GM23338 (cell line): ENCODE measurements around the gene RXRA. TPM values are rescaled to one million over a fixed set of nuclear protein-coding genes. Genes with fewer than 3 reads are reported as not detected.

Source experiments
- ATAC-seq: fragments of 200-7000 bp; cut with Tn5 transposase; 3 replicates; pipeline ENCODE4 v1.9.1; 2020
- DNase-seq: peaks from one replicate; pipeline ENCODE4 v3.0.0-alpha.2; 2015; ENCODE audit warnings: low spot score
- H2AFZ ChIP-seq: fragments of 200-600 bp; sonication (generic); 2 replicates; pipeline ENCODE4 v1.8.0; 2016; ENCODE audit warnings: antibody characterized with exemption, mild to moderate bottlenecking, moderate library complexity
- H3F3A ChIP-seq: fragments of 200-600 bp; sonication (generic); replicated peaks from 2 replicates; pipeline ENCODE4 v1.8.0; 2017; ENCODE audit warnings: antibody characterized with exemption, mixed run types, low read depth
- H3K27ac ChIP-seq: fragments of 200-600 bp; sonication (generic); 2 replicates; pipeline ENCODE4 v1.6.1; 2016; ENCODE audit warnings: low read depth
- H3K27me3 ChIP-seq: fragments of 200-600 bp; sonication (generic); 2 replicates; pipeline ENCODE4 v1.8.0; 2016; ENCODE audit warnings: mild to moderate bottlenecking, mixed run types, moderate library complexity; ENCODE audit not compliant: insufficient read depth
- H3K36me3 ChIP-seq: fragments of 200-600 bp; sonication (generic); 2 replicates; pipeline ENCODE4 v1.8.0; 2016; ENCODE audit warnings: mild to moderate bottlenecking; ENCODE audit not compliant: insufficient read depth
- H3K4me1 ChIP-seq: fragments of 200-600 bp; sonication (generic); 2 replicates; pipeline ENCODE4 v1.8.0; 2016; ENCODE audit warnings: mild to moderate bottlenecking, moderate library complexity; ENCODE audit not compliant: insufficient read depth
- H3K4me2 ChIP-seq: fragments of 200-600 bp; sonication (generic); 2 replicates; pipeline ENCODE4 v1.7.1; 2017; ENCODE audit warnings: mixed run types
- H3K4me3 ChIP-seq: fragments of 200-600 bp; sonication (generic); 2 replicates; pipeline ENCODE4 v1.6.1; 2016; ENCODE audit warnings: mixed run types
- H3K79me2 ChIP-seq: fragments of 200-600 bp; sonication (generic); replicated peaks from 2 replicates; pipeline ENCODE4 v1.8.0; 2017; ENCODE audit warnings: mild to moderate bottlenecking; ENCODE audit not compliant: insufficient read depth
- H3K9me2 ChIP-seq: fragments of 200-600 bp; sonication (generic); 2 replicates; pipeline ENCODE4 v1.8.0; 2017; ENCODE audit not compliant: insufficient read depth
- H4K20me1 ChIP-seq: fragments of 200-600 bp; sonication (generic); replicated peaks from 2 replicates; pipeline ENCODE4 v1.8.0; 2017; ENCODE audit warnings: mild to moderate bottlenecking; ENCODE audit not compliant: insufficient read depth
- H3K27ac Mint-ChIP-seq: 2 replicates; pipeline ENCODE4 v1.8.0; 2020; ENCODE audit warnings: inconsistent platforms, mild to moderate bottlenecking, moderate library complexity, mixed read lengths
- H3K27me3 Mint-ChIP-seq: 3 replicates; pipeline ENCODE4 v1.8.0; 2022; ENCODE audit warnings: low read depth, mild to moderate bottlenecking, moderate library complexity, mixed read lengths, inconsistent platforms; ENCODE audit not compliant: insufficient read depth, poor library complexity
- H3K36me3 Mint-ChIP-seq: 3 replicates; pipeline ENCODE4 v1.8.0; 2021; ENCODE audit warnings: low read depth, mild to moderate bottlenecking, inconsistent platforms, moderate library complexity, mixed read lengths
- H3K4me1 Mint-ChIP-seq: 3 replicates; pipeline ENCODE4 v1.8.0; 2020; ENCODE audit warnings: mild to moderate bottlenecking, inconsistent platforms, mixed read lengths
- H3K4me3 Mint-ChIP-seq: 3 replicates; pipeline ENCODE4 v1.8.0; 2021; ENCODE audit warnings: moderate library complexity, mild to moderate bottlenecking, inconsistent platforms, mixed read lengths
- H3K9me3 Mint-ChIP-seq: 3 replicates; pipeline ENCODE4 v1.8.0; 2020; ENCODE audit warnings: moderate library complexity, mild to moderate bottlenecking, inconsistent platforms, mixed read lengths
- CREB1 ChIP-seq: fragments of 250-450 bp; sonication (Bioruptor Pico); IDR thresholded peaks from 2 replicates; pipeline ENCODE4 v1.5.0; 2020; ENCODE audit warnings: low read depth, mild to moderate bottlenecking, moderate library complexity
- EZH2 ChIP-seq: fragments of 200-600 bp; sonication (generic); IDR thresholded peaks from one replicate; pipeline ENCODE4 v1.8.0; 2017; ENCODE audit warnings: antibody characterized with exemption, mild to moderate bottlenecking, low read depth; ENCODE audit not compliant: unreplicated experiment
- EZH2phosphoT487 ChIP-seq: fragments of 200-600 bp; sonication (generic); IDR thresholded peaks from one replicate; pipeline ENCODE4 v1.8.1; 2018; ENCODE audit warnings: antibody characterized with exemption; ENCODE audit not compliant: unreplicated experiment
- JUNB ChIP-seq: IDR thresholded peaks from one replicate; pipeline ENCODE4 v1.6.1; 2016; ENCODE audit warnings: antibody characterized with exemption; ENCODE audit not compliant: unreplicated experiment
- NANOG ChIP-seq: IDR thresholded peaks from 2 replicates; pipeline ENCODE4 v1.6.1; 2016; ENCODE audit warnings: antibody characterized with exemption, borderline replicate concordance
- STAT1 ChIP-seq: IDR thresholded peaks from one replicate; pipeline ENCODE4 v1.6.1; 2016; ENCODE audit warnings: antibody characterized with exemption; ENCODE audit not compliant: unreplicated experiment
- ZNF114 ChIP-seq: fragments of 250-450 bp; sonication (Bioruptor Pico); IDR thresholded peaks from 2 replicates; pipeline ENCODE4 v1.5.0; 2020; ENCODE audit warnings: mild to moderate bottlenecking, moderate library complexity
- polyA plus RNA-seq: library from polyadenylated mRNA; unstranded; fragments of >200 nt; fragmentation: Nextera tagmentation; extraction: Ambion mirVana; gene quantifications from 2 replicates; pipeline ENCODE4 v1.2.1, GENCODE V29; 2016
- total RNA-seq: library from RNA; depleted of rRNA; stranded (reverse); fragments of >200 nt; shearing (Covaris generic); gene quantifications from 2 replicates; pipeline ENCODE4 v1.2.3, GENCODE V29; 2014
- TF ChIP-seq, protein P1 (sequence below): IDR thresholded peaks from one replicate; pipeline ENCODE4 v1.6.1; 2018; ENCODE audit warnings: antibody characterized with exemption; ENCODE audit not compliant: unreplicated experiment
- TF ChIP-seq, protein P2 (sequence below): fragments of 250-450 bp; sonication (Bioruptor Pico); IDR thresholded peaks from 2 replicates; pipeline ENCODE4 v1.5.0; 2020; ENCODE audit warnings: mild to moderate bottlenecking, moderate library complexity

The RXRA gene
- total and polyA plus RNA-seq, 2 experiments from 2014 or later = 4.9 to 17.9 TPM

DNA sequence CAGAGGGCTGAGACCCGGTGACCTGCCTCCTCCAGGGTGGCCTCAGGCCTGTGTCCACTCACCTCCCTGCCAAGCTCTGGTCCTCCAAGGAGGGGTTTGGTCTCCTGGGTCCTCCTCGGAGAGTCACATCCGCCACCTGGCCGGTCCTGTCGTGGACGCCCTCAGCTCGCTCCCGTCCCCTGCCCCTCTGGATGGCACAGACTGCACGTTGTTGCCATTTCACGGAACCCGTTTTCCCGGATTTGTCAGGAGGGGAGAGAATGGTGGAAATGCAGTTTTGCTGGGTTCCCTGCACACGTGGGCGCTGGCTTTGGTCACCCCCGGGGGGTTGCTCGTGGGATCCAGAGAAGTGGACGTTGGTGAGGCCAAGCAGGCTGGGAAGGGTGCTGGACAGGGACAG, 62.7 kb downstream of the RXRA start (continued):
- TF ChIP-seq, protein P1, sequence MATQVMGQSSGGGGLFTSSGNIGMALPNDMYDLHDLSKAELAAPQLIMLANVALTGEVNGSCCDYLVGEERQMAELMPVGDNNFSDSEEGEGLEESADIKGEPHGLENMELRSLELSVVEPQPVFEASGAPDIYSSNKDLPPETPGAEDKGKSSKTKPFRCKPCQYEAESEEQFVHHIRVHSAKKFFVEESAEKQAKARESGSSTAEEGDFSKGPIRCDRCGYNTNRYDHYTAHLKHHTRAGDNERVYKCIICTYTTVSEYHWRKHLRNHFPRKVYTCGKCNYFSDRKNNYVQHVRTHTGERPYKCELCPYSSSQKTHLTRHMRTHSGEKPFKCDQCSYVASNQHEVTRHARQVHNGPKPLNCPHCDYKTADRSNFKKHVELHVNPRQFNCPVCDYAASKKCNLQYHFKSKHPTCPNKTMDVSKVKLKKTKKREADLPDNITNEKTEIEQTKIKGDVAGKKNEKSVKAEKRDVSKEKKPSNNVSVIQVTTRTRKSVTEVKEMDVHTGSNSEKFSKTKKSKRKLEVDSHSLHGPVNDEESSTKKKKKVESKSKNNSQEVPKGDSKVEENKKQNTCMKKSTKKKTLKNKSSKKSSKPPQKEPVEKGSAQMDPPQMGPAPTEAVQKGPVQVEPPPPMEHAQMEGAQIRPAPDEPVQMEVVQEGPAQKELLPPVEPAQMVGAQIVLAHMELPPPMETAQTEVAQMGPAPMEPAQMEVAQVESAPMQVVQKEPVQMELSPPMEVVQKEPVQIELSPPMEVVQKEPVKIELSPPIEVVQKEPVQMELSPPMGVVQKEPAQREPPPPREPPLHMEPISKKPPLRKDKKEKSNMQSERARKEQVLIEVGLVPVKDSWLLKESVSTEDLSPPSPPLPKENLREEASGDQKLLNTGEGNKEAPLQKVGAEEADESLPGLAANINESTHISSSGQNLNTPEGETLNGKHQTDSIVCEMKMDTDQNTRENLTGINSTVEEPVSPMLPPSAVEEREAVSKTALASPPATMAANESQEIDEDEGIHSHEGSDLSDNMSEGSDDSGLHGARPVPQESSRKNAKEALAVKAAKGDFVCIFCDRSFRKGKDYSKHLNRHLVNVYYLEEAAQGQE = no peak

DNA sequence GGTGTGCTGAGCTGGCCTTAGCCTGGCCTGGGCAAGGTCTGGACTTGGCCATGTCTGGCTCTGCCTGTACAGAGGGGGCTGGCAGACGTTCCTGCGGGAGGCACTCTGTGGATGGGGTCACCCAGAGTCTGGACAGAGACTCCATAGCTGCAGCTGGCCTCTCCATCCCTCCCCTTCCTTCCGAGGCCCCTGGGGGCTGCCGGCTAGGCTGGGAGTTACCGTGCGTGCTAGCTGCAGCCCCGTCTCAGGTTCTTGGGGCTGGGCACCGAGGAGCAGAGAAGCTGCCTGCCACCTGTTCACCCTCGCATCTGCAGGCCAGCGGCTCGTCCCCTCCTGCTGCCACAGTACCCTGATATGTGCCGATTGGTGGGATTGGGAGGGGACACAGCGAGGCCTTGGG, 63.4 kb downstream of the RXRA start:
- Mint-ChIP-seq H3K27ac (0 out of 2 replicates have a peak overlapping the region, but pooled peaks have one; percentile 44), H3K9me3 (peaks cover 4% of the 10 kb centered on the region; the same call in 2 of the 3 replicates), H3K4me1 (no peaks in the 10 kb centered on the region), H3K27me3 (peaks cover 3% of the 10 kb centered on the region), H3K36me3 (no peaks in the 10 kb centered on the region), H3K4me3 (no peak overlapping the region)
- no peak overlapping the region for H3K4me2 ChIP-seq
- H3K79me2 ChIP-seq = peaks cover 44% of the 10 kb centered on the region
- H3K36me3 ChIP-seq = no peaks in the 10 kb centered on the region
- H3K4me1 ChIP-seq = no peaks in the 10 kb centered on the region
- H3K9me2 ChIP-seq = no peaks in the 10 kb centered on the region
- H2AFZ ChIP-seq = no peak overlapping the region
- H4K20me1 ChIP-seq = peaks cover 6% of the 10 kb centered on the region; the same call in 1 of the 2 replicates
- no peaks in the 10 kb centered on the region for H3F3A ChIP-seq
- H3K27me3 ChIP-seq = no peaks in the 10 kb centered on the region
- no peak overlapping the region for H3K4me3 ChIP-seq
- DNase-seq (no peak), ATAC-seq (no peak)
- TF ChIP-seq JUNB = no peak
- TF ChIP-seq CREB1 = no peak
- TF ChIP-seq, protein P2, sequence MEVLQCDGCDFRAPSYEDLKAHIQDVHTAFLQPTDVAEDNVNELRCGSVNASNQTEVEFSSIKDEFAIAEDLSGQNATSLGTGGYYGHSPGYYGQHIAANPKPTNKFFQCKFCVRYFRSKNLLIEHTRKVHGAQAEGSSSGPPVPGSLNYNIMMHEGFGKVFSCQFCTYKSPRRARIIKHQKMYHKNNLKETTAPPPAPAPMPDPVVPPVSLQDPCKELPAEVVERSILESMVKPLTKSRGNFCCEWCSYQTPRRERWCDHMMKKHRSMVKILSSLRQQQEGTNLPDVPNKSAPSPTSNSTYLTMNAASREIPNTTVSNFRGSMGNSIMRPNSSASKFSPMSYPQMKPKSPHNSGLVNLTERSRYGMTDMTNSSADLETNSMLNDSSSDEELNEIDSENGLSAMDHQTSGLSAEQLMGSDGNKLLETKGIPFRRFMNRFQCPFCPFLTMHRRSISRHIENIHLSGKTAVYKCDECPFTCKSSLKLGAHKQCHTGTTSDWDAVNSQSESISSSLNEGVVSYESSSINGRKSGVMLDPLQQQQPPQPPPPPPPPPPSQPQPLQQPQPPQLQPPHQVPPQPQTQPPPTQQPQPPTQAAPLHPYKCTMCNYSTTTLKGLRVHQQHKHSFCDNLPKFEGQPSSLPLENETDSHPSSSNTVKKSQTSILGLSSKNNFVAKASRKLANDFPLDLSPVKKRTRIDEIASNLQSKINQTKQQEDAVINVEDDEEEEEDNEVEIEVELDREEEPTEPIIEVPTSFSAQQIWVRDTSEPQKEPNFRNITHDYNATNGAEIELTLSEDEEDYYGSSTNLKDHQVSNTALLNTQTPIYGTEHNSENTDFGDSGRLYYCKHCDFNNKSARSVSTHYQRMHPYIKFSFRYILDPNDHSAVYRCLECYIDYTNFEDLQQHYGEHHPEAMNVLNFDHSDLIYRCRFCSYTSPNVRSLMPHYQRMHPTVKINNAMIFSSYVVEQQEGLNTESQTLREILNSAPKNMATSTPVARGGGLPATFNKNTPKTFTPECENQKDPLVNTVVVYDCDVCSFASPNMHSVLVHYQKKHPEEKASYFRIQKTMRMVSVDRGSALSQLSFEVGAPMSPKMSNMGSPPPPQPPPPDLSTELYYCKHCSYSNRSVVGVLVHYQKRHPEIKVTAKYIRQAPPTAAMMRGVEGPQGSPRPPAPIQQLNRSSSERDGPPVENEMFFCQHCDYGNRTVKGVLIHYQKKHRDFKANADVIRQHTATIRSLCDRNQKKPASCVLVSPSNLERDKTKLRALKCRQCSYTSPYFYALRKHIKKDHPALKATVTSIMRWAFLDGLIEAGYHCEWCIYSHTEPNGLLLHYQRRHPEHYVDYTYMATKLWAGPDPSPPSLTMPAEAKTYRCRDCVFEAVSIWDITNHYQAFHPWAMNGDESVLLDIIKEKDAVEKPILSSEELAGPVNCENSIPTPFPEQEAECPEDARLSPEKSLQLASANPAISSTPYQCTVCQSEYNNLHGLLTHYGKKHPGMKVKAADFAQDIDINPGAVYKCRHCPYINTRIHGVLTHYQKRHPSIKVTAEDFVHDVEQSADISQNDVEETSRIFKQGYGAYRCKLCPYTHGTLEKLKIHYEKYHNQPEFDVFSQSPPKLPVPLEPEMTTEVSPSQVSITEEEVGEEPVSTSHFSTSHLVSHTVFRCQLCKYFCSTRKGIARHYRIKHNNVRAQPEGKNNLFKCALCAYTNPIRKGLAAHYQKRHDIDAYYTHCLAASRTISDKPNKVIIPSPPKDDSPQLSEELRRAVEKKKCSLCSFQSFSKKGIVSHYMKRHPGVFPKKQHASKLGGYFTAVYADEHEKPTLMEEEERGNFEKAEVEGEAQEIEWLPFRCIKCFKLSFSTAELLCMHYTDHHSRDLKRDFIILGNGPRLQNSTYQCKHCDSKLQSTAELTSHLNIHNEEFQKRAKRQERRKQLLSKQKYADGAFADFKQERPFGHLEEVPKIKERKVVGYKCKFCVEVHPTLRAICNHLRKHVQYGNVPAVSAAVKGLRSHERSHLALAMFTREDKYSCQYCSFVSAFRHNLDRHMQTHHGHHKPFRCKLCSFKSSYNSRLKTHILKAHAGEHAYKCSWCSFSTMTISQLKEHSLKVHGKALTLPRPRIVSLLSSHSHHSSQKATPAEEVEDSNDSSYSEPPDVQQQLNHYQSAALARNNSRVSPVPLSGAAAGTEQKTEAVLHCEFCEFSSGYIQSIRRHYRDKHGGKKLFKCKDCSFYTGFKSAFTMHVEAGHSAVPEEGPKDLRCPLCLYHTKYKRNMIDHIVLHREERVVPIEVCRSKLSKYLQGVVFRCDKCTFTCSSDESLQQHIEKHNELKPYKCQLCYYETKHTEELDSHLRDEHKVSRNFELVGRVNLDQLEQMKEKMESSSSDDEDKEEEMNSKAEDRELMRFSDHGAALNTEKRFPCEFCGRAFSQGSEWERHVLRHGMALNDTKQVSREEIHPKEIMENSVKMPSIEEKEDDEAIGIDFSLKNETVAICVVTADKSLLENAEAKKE (CRISPR knock-in tag) = no peak
- no peak for TF ChIP-seq EZH2phosphoT487
- TF ChIP-seq ZNF114 (CRISPR knock-in tag) = no peak
- no peak for TF ChIP-seq NANOG
- TF ChIP-seq, protein P1 = no peak
- TF ChIP-seq EZH2 = no peak
- no peak for TF ChIP-seq STAT1
- H3K27ac ChIP-seq = no peak overlapping the region
